ENCODE data around the gene NLRC5. TPM values are rescaled to one million over a fixed set of nuclear protein-coding genes. Genes with fewer than 3 reads are reported as not detected.

The NLRC5 gene
- total RNA-seq, 1 donor from 2014 or later, result 1.5 TPM

- no peaks in the 10 kb centered on the region for H3K4me1 Mint-ChIP-seq (ENCODE audit: low read depth, unreplicated experiment)
- H3K27me3 Mint-ChIP-seq (ENCODE audit: unreplicated experiment), result peaks cover 17% of the 10 kb centered on the region
- no peak for TF ChIP-seq CTCF (IDR thresholded peaks at IDR 0.05; ENCODE audit: partially characterized antibody, unreplicated experiment)
- H3K36me3 Mint-ChIP-seq (ENCODE audit: unreplicated experiment), result peaks cover 6% of the 10 kb centered on the region
- peaks cover 2% of the 10 kb centered on the region for H3K9me3 Mint-ChIP-seq (ENCODE audit: unreplicated experiment)
- H3K27ac Mint-ChIP-seq (ENCODE audit: unreplicated experiment), result no peak overlapping the region
- H3K4me3 Mint-ChIP-seq (ENCODE audit: unreplicated experiment), result peak overlapping the region; percentile 69
- DNase-seq, result peak; percentile 41
Measured at GRCh38 chr16:57091200-57091974, 102.0 kb downstream of the NLRC5 start.

GRCh38 chr16:57091975-57092785 lies 102.8 kb downstream of the NLRC5 start, which contains the start of gene CPNE2:
CPNE2 (plus strand) TSS chr16:57092583; CDS start chr16:57110743, 18,160 bp downstream.
- DNase-seq, result peak; percentile 63
- peaks cover 2% of the 10 kb centered on the region for H3K9me3 Mint-ChIP-seq (ENCODE audit: unreplicated experiment)
- no peak within 1 kb of the TSS for H3K27ac Mint-ChIP-seq (ENCODE audit: unreplicated experiment)
- peak within 1 kb of the TSS; percentile 82 for H3K4me3 Mint-ChIP-seq (ENCODE audit: unreplicated experiment)
- no peaks in the 10 kb centered on the region for H3K4me1 Mint-ChIP-seq (ENCODE audit: low read depth, unreplicated experiment)
- TF ChIP-seq CTCF (IDR thresholded peaks at IDR 0.05; ENCODE audit: partially characterized antibody, unreplicated experiment), result no peak
- H3K36me3 Mint-ChIP-seq (ENCODE audit: unreplicated experiment), result peaks cover 6% of the 10 kb centered on the region
- H3K27me3 Mint-ChIP-seq (ENCODE audit: unreplicated experiment), result peaks cover 16% of the 10 kb centered on the region

- Mint-ChIP-seq H3K4me1 (ENCODE audit: low read depth, unreplicated experiment) (no peaks in the 10 kb centered on the region), H3K27ac (ENCODE audit: unreplicated experiment) (no peak overlapping the region), H3K36me3 (ENCODE audit: unreplicated experiment) (peaks cover 6% of the 10 kb centered on the region), H3K4me3 (ENCODE audit: unreplicated experiment) (peak overlapping the region; percentile 82), H3K27me3 (ENCODE audit: unreplicated experiment) (peaks cover 15% of the 10 kb centered on the region), H3K9me3 (ENCODE audit: unreplicated experiment) (peaks cover 2% of the 10 kb centered on the region)
- TF ChIP-seq CTCF (IDR thresholded peaks at IDR 0.05; ENCODE audit: partially characterized antibody, unreplicated experiment), result peak; percentile 71
- peak; percentile 58 for DNase-seq
Measured at GRCh38 chr16:57092786-57093411, 103.5 kb downstream of the NLRC5 start.

- Mint-ChIP-seq H3K27me3 (ENCODE audit: unreplicated experiment) (peaks cover 18% of the 10 kb centered on the region), H3K27ac (ENCODE audit: unreplicated experiment) (no peak overlapping the region), H3K4me1 (ENCODE audit: low read depth, unreplicated experiment) (no peaks in the 10 kb centered on the region), H3K9me3 (ENCODE audit: unreplicated experiment) (peaks cover 2% of the 10 kb centered on the region), H3K36me3 (ENCODE audit: unreplicated experiment) (peaks cover 6% of the 10 kb centered on the region), H3K4me3 (ENCODE audit: unreplicated experiment) (peak overlapping the region; percentile 82)
- no peak for DNase-seq
- TF ChIP-seq CTCF (IDR thresholded peaks at IDR 0.05; ENCODE audit: partially characterized antibody, unreplicated experiment), result no peak
Measured at GRCh38 chr16:57093666-57094564, 104.6 kb downstream of the NLRC5 start.
